HepG2 (cell line): ENCODE measurements around the gene DALRD3. TPM values are rescaled to one million over a fixed set of nuclear protein-coding genes. Genes with fewer than 3 reads are reported as not detected.
A peak's percentile ranks its signal among the peaks of the same experiment; 100 is the strongest.

ENCODE experiments used
- CAMTA2 ChIP-seq: sonication (generic); formaldehyde crosslinking; IDR thresholded peaks from 2 replicates; pipeline ENCODE4 v1.4.0; 2020; ENCODE audit warnings: mild to moderate bottlenecking, missing genetic modification reagents, borderline replicate concordance
- CCDC6 ChIP-seq: sonication (generic); formaldehyde crosslinking; IDR thresholded peaks from 2 replicates; pipeline ENCODE4 v1.8.1; 2022; ENCODE audit warnings: mild to moderate bottlenecking, missing genetic modification reagents, moderate library complexity
- CEBPG ChIP-seq: IDR thresholded peaks from 2 replicates; pipeline ENCODE4 v1.6.1; 2016
- FLYWCH1 ChIP-seq: sonication (generic); formaldehyde crosslinking; IDR thresholded peaks from 2 replicates; pipeline ENCODE4 v1.8.1; 2023; ENCODE audit warnings: mild to moderate bottlenecking, missing genetic modification reagents
- FOSL1 ChIP-seq: sonication (generic); formaldehyde crosslinking; IDR thresholded peaks from 2 replicates; pipeline ENCODE4 v1.9.0; 2021; ENCODE audit warnings: missing genetic modification reagents, borderline replicate concordance
- HDAC2 ChIP-seq: sonication (generic); formaldehyde crosslinking; IDR thresholded peaks from 2 replicates; pipeline ENCODE4 v1.4.0; 2020; ENCODE audit warnings: missing genetic modification reagents
- IKZF4 ChIP-seq: sonication (generic); formaldehyde crosslinking; IDR thresholded peaks from 2 replicates; pipeline ENCODE4 v1.5.1; 2020; ENCODE audit warnings: borderline replicate concordance, mild to moderate bottlenecking, low read depth, missing genetic modification reagents; ENCODE audit errors: not compliant biosample characterization
- ISX ChIP-seq: sonication (generic); formaldehyde crosslinking; conservative IDR thresholded peaks from 2 replicates; pipeline ENCODE4 v1.5.0; 2020; ENCODE audit warnings: missing genetic modification reagents
- KDM1A ChIP-seq: IDR thresholded peaks from 2 replicates; pipeline ENCODE4 v1.6.1; 2016; ENCODE audit warnings: missing compliant biosample characterization
- MAFG ChIP-seq: sonication (generic); formaldehyde crosslinking; IDR thresholded peaks from 2 replicates; pipeline ENCODE4 v1.5.1; 2020; ENCODE audit warnings: mild to moderate bottlenecking, missing genetic modification reagents
- MAX ChIP-seq: IDR thresholded peaks from 2 replicates; pipeline ENCODE4 v1.6.1; 2012; ENCODE audit warnings: inconsistent platforms
- MTA3 ChIP-seq: sonication (generic); formaldehyde crosslinking; IDR thresholded peaks from 2 replicates; pipeline ENCODE4 v1.4.0; 2020; ENCODE audit warnings: missing genetic modification reagents
- MTF1 ChIP-seq: sonication (generic); formaldehyde crosslinking; IDR thresholded peaks from 2 replicates; pipeline ENCODE4 v1.5.0; 2020; ENCODE audit warnings: missing genetic modification reagents
- MTF2 ChIP-seq: sonication (generic); formaldehyde crosslinking; IDR thresholded peaks from 2 replicates; pipeline ENCODE4 v1.5.0; 2020; ENCODE audit warnings: missing genetic modification reagents, borderline replicate concordance
- NFIC ChIP-seq: IDR thresholded peaks from 2 replicates; pipeline ENCODE4 v1.6.1; 2012; ENCODE audit warnings: mild to moderate bottlenecking, low read length, inconsistent platforms
- NR3C1 ChIP-seq: sonication (generic); formaldehyde crosslinking; IDR thresholded peaks from 2 replicates; pipeline ENCODE4 v1.4.0; 2020; ENCODE audit warnings: missing genetic modification reagents
- PCBP2 ChIP-seq: fragments of 200-400 bp; formaldehyde crosslinking; optimal IDR thresholded peaks from 2 replicates; pipeline ENCODE3; 2018; ENCODE audit warnings: low read length, low read depth; ENCODE audit not compliant: poor library complexity, severe bottlenecking
- RNF2 ChIP-seq: fragments of 450-650 bp; conservative IDR thresholded peaks from 2 replicates; pipeline ENCODE4 v1.6.1; 2016; ENCODE audit warnings: low read depth
- SKIL ChIP-seq: sonication (generic); formaldehyde crosslinking; IDR thresholded peaks from 2 replicates; pipeline ENCODE4 v1.8.0; 2022; ENCODE audit warnings: missing genetic modification reagents, mild to moderate bottlenecking, moderate library complexity, borderline replicate concordance
- SNAI1 ChIP-seq: sonication (generic); formaldehyde crosslinking; IDR thresholded peaks from 2 replicates; pipeline ENCODE4 v1.5.0; 2020; ENCODE audit warnings: mild to moderate bottlenecking, missing genetic modification reagents, borderline replicate concordance
- SOX6 ChIP-seq, 2 experiments: fragments of 450-650 bp in 1 of 2; sonication (generic) in 1 of 2; formaldehyde crosslinking in 1 of 2; IDR thresholded peaks; 2 replicates each; pipeline versions ENCODE4 v1.4.0 to v1.6.1; 2017 to 2020; ENCODE audit warnings: antibody characterized with exemption in 1 of 2, mild to moderate bottlenecking in 1 of 2, missing genetic modification reagents in 1 of 2
- SP1 ChIP-seq, 2 experiments: fragments of 450-650 bp in 1 of 2; sonication (generic) in 1 of 2; formaldehyde crosslinking in 1 of 2; IDR thresholded peaks; 2 replicates each; pipeline versions ENCODE4 v1.4.0 to v1.6.1; 2016 to 2020; ENCODE audit warnings: missing genetic modification reagents in 1 of 2
- TBX3 ChIP-seq: fragments of 450-650 bp; IDR thresholded peaks from 2 replicates; pipeline ENCODE4 v1.6.1; 2017; ENCODE audit warnings: antibody characterized with exemption, mild to moderate bottlenecking, inconsistent platforms, borderline replicate concordance
- TFDP1 ChIP-seq: IDR thresholded peaks from 2 replicates; pipeline ENCODE4 v1.6.1; 2016; ENCODE audit warnings: missing compliant biosample characterization, missing genetic modification reagents, borderline replicate concordance
- TOE1 ChIP-seq: sonication (generic); formaldehyde crosslinking; IDR thresholded peaks from 2 replicates; pipeline ENCODE4 v1.4.0; 2020; ENCODE audit warnings: mild to moderate bottlenecking, missing genetic modification reagents
- ZNF224 ChIP-seq: sonication (generic); formaldehyde crosslinking; IDR thresholded peaks from 2 replicates; pipeline ENCODE4 v1.5.0; 2020; ENCODE audit warnings: mild to moderate bottlenecking, missing genetic modification reagents
- ZNF550 ChIP-seq: sonication (generic); formaldehyde crosslinking; IDR thresholded peaks from 2 replicates; pipeline ENCODE4 v1.4.0; 2020; ENCODE audit warnings: mild to moderate bottlenecking, missing genetic modification reagents, borderline replicate concordance
- ZNF746 ChIP-seq: sonication (generic); formaldehyde crosslinking; IDR thresholded peaks from 2 replicates; pipeline ENCODE4 v1.8.0; 2022; ENCODE audit warnings: mild to moderate bottlenecking, missing genetic modification reagents
- ZSCAN30 ChIP-seq: sonication (generic); formaldehyde crosslinking; IDR thresholded peaks from 2 replicates; pipeline ENCODE4 v1.5.0; 2020; ENCODE audit warnings: mild to moderate bottlenecking, missing genetic modification reagents
- ZSCAN9 ChIP-seq: IDR thresholded peaks from 2 replicates; pipeline ENCODE4 v1.6.1; 2016; ENCODE audit warnings: borderline replicate concordance
- polyA plus RNA-seq, 8 experiments: library from polyadenylated mRNA; depleted of rRNA in 3 of 8; stranded (reverse) in 7 of 8; unstranded in 1 of 8; fragments of >200 nt; fragmentation: Illumina TruSeq in 4 of 8; extraction: Trizol in 4 of 8; gene quantifications; 2 replicates each; pipeline versions ENCODE4 v1.2.1 to v1.2.3, GENCODE V29; 2011 to 2016; ENCODE audit warnings: low read depth in 4 of 8, missing spikeins in 1 of 8, mixed read lengths in 1 of 8; ENCODE audit not compliant: insufficient read depth in 1 of 8
- total RNA-seq, 5 experiments: library from RNA; depleted of rRNA; stranded (reverse); fragments of >200 nt; fragmentation: Illumina TruSeq; extraction: Trizol; gene quantifications; 2 replicates each; pipeline ENCODE4 v1.2.3, GENCODE V29; 2016; ENCODE audit warnings: low read depth in 1 of 5

DALRD3 gene
- total and polyA plus RNA-seq, 2 of the 13 experiments (the other 11 are each of a cell fraction or from before 2014, with no cell fraction given), result 19.9 to 36.5 TPM

- TF ChIP-seq SP1 (IDR thresholded peaks at IDR 0.05) (no peak), SP1 (CRISPR knock-in tag; IDR thresholded peaks at IDR 0.05) (peak; percentile 83), PCBP2 (no peak), CEBPG (CRISPR knock-in tag) (no peak), ZNF550 (no peak), ISX (no peak), MTA3 (CRISPR knock-in tag) (no peak), ZSCAN9 (CRISPR knock-in tag) (no peak; the same call in 1 of the 2 replicates), ZNF746 (CRISPR knock-in tag) (no peak; the same call in 1 of the 2 replicates), SNAI1 (CRISPR knock-in tag) (no peak), NFIC (no peak), FLYWCH1 (CRISPR knock-in tag) (0 out of 2 replicates have a peak, but pooled peaks have one; percentile 43), TOE1 (no peak), SOX6 (IDR thresholded peaks at IDR 0.05) (no peak), SOX6 (CRISPR knock-in tag; IDR thresholded peaks at IDR 0.05) (no peak), NR3C1 (no peak), HDAC2 (no peak; the same call in 1 of the 2 replicates), TBX3 (no peak), KDM1A (no peak), IKZF4 (CRISPR knock-in tag) (no peak), RNF2 (no peak; the same call in 1 of the 2 replicates), MTF1 (no peak; the same call in 1 of the 2 replicates), TFDP1 (CRISPR knock-in tag) (no peak), ZSCAN30 (CRISPR knock-in tag) (no peak), MAX (peak; percentile 72), ZNF224 (CRISPR knock-in tag) (peak; percentile 41; the same call in 1 of the 2 replicates), MAFG (CRISPR knock-in tag) (no peak), SKIL (no peak; the same call in 1 of the 2 replicates), CAMTA2 (CRISPR knock-in tag) (no peak), MTF2 (no peak; the same call in 1 of the 2 replicates), FOSL1 (CRISPR knock-in tag) (no peak), CCDC6 (CRISPR knock-in tag) (no peak)
These were observed 2.9 kb upstream of the DALRD3 start (continued) for GRCh38 chr3:49021213-49021812.
